GM12878 (cell line): ENCODE results near the gene SCRN1. TPM values are rescaled to one million over a fixed set of nuclear protein-coding genes. Genes with fewer than 3 reads are reported as not detected.
A peak's percentile ranks its signal among the peaks of the same experiment; 100 is the strongest.

Experiments used
- ETV6 ChIP-seq, 2 experiments: fragments of 450-650 bp in 1 of 2; IDR thresholded peaks in 1 of 2; conservative IDR thresholded peaks in 1 of 2; 2 replicates each; pipeline ENCODE4 v1.6.1; 2014; ENCODE audit warnings: antibody characterized with exemption in 1 of 2, borderline replicate concordance in 1 of 2, low read depth in 1 of 2, mild to moderate bottlenecking in 1 of 2, moderate library complexity in 1 of 2
- POU2F2 ChIP-seq: IDR thresholded peaks from 3 replicates; pipeline ENCODE4 v1.6.1; 2011; ENCODE audit warnings: low read depth, mild to moderate bottlenecking, low read length, borderline replicate concordance
- RELA ChIP-seq: fragments of 450-650 bp; IDR thresholded peaks from 2 replicates; pipeline ENCODE4 v1.8.0; 2014; ENCODE audit warnings: borderline replicate concordance; ENCODE audit not compliant: partially characterized antibody
- SMARCA5 ChIP-seq: fragments of 450-650 bp; IDR thresholded peaks from 2 replicates; pipeline ENCODE4 v1.6.1; 2017; ENCODE audit warnings: mild to moderate bottlenecking
- SREBF2 ChIP-seq: IDR thresholded peaks from 2 replicates; pipeline ENCODE4 v1.6.1; 2012; ENCODE audit warnings: mild to moderate bottlenecking, low read length
- TBL1XR1 ChIP-seq: IDR thresholded peaks from 2 replicates; pipeline ENCODE4 v1.6.1; 2012; ENCODE audit warnings: low read depth, low read length, improper control_type of control experiment
- ZZZ3 ChIP-seq: IDR thresholded peaks from 2 replicates; pipeline ENCODE4 v1.6.1; 2011; ENCODE audit warnings: low read depth; ENCODE audit not compliant: control insufficient read depth, insufficient read length
- polyA plus RNA-seq, 11 experiments: library from polyadenylated mRNA; depleted of rRNA in 4 of 11; unstranded in 6 of 11; stranded (reverse) in 5 of 11; fragments of >200 nt; fragmentation: Nextera tagmentation in 4 of 11; fragmentation: Illumina TruSeq in 1 of 11; extraction: Ambion mirVana in 4 of 11; extraction: Trizol in 1 of 11; gene quantifications; 1 replicate in 1 of 11; 2 replicates in 10 of 11; pipeline versions ENCODE4 v1.2.1 to v1.2.3, GENCODE V29; 2011 to 2016; ENCODE audit warnings: inconsistent platforms in 2 of 11, missing spikeins in 2 of 11, low read depth in 1 of 11
- total RNA-seq, 4 experiments: library from RNA; depleted of rRNA in 3 of 4; stranded (reverse); fragments of >200 nt in 3 of 4; fragmentation: Illumina TruSeq in 1 of 4; extraction: Trizol in 1 of 4; gene quantifications; 2 replicates each; pipeline versions ENCODE4 v1.2.1 to v1.2.3, GENCODE V29; 2013 to 2021
- TF ChIP-seq, protein P1 (sequence below): fragments of 450-650 bp; IDR thresholded peaks from 2 replicates; pipeline ENCODE4 v1.6.1; 2018; ENCODE audit warnings: borderline replicate concordance, mild to moderate bottlenecking; ENCODE audit not compliant: partially characterized antibody
- TF ChIP-seq, protein P2 (sequence below): fragments of 450-650 bp; formaldehyde crosslinking; IDR thresholded peaks from 2 replicates; pipeline ENCODE4 v1.4.0; 2022; ENCODE audit warnings: mild to moderate bottlenecking, moderate library complexity
- TF ChIP-seq, protein P3 (sequence below): fragments of 450-650 bp; IDR thresholded peaks from 2 replicates; pipeline ENCODE4 v1.6.1; 2016; ENCODE audit warnings: mild to moderate bottlenecking, moderate library complexity, borderline replicate concordance
- TF ChIP-seq, protein P4 (sequence below): IDR thresholded peaks from 2 replicates; pipeline ENCODE4 v1.6.1; 2012; ENCODE audit warnings: low read depth, low read length, improper control_type of control experiment
- TF ChIP-seq, protein P5 (sequence below): IDR thresholded peaks from 2 replicates; pipeline ENCODE4 v1.6.1; 2011; ENCODE audit warnings: mild to moderate bottlenecking, low read depth, low read length, moderate library complexity; ENCODE audit not compliant: insufficient replicate concordance
- TF ChIP-seq, protein P6 (sequence below): IDR thresholded peaks from 2 replicates; pipeline ENCODE4 v1.6.1; 2012; ENCODE audit warnings: low read length, inconsistent platforms

The SCRN1 gene
- total and polyA plus RNA-seq, 10 of the 15 experiments (the other 5 are each of a cell fraction or from before 2014, with no cell fraction given): 11.1 to 67.6 (median 41.7) TPM

DNA sequence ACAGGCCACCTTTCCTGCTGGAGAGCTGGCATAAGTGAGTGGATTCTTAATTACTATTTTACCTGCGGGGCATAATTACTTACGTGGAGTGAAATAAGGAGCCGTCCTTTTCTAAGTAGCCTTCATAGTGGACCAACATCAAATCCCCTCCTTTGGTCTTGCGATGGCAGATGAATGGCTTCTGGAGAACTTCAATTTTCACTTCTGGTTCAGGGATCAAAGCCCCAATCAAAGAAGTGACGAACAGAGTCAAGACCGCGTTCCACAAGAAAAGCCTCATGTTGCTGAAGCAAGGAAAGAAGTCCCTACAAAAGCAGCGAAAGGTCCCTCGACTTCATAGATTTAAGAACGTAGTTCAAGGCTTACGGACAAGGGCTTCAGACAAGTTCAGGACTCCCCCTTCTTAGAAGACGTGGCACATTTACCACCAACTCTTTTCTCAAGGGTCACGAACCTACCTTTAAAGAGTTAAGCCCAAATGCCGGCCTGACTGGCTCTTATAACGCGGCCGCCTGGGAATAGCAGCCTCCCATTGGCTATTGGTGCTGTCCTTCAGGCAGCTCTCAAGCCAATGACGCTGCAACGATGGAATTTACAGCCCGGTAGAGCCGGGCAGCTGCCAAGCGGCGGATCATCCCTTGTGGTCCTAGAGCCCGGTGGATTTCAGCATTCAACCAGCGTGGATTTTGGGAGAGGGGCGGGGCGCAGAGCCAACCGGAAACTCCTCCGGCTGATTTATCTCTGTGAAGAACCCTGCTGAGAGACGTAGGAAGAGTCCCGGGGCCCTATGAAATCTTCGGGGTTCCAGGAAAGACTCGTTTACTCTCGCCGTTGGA lies 36.8 kb upstream of the SCRN1 start, which contains the start of gene FKBP14 (continued):
- TF ChIP-seq ZZZ3 (no peak), SMARCA5 (peak; percentile 66; the same call in 1 of the 2 replicates), TBL1XR1 (no peak), RELA (peak; percentile 7), SREBF2 (no peak), ETV6 (conservative IDR thresholded peaks at IDR 0.05 in 1 of 2, IDR thresholded peaks at IDR 0.05 in 1 of 2; ENCODE audit: borderline replicate concordance in 1 of 2, low read depth in 1 of 2) (0 out of 4 replicates have a peak, but pooled peaks of 1 of the 2 experiments have one; percentile 11), POU2F2 (no peak; the same call in 2 of the 3 replicates)
- TF ChIP-seq, protein P1, sequence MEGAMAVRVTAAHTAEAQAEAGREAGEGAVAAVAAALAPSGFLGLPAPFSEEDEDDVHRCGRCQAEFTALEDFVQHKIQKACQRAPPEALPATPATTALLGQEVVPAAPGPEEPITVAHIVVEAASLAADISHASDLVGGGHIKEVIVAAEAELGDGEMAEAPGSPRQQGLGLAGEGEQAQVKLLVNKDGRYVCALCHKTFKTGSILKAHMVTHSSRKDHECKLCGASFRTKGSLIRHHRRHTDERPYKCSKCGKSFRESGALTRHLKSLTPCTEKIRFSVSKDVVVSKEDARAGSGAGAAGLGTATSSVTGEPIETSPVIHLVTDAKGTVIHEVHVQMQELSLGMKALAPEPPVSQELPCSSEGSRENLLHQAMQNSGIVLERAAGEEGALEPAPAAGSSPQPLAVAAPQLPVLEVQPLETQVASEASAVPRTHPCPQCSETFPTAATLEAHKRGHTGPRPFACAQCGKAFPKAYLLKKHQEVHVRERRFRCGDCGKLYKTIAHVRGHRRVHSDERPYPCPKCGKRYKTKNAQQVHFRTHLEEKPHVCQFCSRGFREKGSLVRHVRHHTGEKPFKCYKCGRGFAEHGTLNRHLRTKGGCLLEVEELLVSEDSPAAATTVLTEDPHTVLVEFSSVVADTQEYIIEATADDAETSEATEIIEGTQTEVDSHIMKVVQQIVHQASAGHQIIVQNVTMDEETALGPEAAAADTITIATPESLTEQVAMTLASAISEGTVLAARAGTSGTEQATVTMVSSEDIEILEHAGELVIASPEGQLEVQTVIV: peak; percentile 91
- TF ChIP-seq, protein P2, sequence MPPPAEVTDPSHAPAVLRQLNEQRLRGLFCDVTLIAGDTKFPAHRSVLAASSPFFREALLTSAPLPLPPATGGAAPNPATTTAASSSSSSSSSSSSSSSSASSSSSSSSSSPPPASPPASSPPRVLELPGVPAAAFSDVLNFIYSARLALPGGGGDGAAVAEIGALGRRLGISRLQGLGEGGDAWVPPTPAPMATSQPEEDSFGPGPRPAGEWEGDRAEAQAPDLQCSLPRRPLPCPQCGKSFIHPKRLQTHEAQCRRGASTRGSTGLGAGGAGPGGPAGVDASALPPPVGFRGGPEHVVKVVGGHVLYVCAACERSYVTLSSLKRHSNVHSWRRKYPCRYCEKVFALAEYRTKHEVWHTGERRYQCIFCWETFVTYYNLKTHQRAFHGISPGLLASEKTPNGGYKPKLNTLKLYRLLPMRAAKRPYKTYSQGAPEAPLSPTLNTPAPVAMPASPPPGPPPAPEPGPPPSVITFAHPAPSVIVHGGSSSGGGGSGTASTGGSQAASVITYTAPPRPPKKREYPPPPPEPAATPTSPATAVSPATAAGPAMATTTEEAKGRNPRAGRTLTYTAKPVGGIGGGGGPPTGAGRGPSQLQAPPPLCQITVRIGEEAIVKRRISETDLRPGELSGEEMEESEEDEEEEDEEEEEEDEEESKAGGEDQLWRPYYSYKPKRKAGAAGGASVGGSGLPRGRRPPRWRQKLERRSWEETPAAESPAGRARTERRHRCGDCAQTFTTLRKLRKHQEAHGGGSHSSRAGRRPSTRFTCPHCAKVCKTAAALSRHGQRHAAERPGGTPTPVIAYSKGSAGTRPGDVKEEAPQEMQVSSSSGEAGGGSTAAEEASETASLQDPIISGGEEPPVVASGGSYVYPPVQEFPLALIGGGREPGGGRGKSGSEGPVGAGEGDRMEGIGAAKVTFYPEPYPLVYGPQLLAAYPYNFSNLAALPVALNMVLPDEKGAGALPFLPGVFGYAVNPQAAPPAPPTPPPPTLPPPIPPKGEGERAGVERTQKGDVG (CRISPR knock-in tag): no peak
- TF ChIP-seq, protein P3, sequence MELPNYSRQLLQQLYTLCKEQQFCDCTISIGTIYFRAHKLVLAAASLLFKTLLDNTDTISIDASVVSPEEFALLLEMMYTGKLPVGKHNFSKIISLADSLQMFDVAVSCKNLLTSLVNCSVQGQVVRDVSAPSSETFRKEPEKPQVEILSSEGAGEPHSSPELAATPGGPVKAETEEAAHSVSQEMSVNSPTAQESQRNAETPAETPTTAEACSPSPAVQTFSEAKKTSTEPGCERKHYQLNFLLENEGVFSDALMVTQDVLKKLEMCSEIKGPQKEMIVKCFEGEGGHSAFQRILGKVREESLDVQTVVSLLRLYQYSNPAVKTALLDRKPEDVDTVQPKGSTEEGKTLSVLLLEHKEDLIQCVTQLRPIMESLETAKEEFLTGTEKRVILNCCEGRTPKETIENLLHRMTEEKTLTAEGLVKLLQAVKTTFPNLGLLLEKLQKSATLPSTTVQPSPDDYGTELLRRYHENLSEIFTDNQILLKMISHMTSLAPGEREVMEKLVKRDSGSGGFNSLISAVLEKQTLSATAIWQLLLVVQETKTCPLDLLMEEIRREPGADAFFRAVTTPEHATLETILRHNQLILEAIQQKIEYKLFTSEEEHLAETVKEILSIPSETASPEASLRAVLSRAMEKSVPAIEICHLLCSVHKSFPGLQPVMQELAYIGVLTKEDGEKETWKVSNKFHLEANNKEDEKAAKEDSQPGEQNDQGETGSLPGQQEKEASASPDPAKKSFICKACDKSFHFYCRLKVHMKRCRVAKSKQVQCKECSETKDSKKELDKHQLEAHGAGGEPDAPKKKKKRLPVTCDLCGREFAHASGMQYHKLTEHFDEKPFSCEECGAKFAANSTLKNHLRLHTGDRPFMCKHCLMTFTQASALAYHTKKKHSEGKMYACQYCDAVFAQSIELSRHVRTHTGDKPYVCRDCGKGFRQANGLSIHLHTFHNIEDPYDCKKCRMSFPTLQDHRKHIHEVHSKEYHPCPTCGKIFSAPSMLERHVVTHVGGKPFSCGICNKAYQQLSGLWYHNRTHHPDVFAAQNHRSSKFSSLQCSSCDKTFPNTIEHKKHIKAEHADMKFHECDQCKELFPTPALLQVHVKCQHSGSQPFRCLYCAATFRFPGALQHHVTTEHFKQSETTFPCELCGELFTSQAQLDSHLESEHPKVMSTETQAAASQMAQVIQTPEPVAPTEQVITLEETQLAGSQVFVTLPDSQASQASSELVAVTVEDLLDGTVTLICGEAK: peak; percentile 68
- TF ChIP-seq, protein P4, sequence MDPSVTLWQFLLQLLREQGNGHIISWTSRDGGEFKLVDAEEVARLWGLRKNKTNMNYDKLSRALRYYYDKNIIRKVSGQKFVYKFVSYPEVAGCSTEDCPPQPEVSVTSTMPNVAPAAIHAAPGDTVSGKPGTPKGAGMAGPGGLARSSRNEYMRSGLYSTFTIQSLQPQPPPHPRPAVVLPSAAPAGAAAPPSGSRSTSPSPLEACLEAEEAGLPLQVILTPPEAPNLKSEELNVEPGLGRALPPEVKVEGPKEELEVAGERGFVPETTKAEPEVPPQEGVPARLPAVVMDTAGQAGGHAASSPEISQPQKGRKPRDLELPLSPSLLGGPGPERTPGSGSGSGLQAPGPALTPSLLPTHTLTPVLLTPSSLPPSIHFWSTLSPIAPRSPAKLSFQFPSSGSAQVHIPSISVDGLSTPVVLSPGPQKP: peak; percentile 44; the same call in 1 of the 2 replicates
- TF ChIP-seq, protein P5, sequence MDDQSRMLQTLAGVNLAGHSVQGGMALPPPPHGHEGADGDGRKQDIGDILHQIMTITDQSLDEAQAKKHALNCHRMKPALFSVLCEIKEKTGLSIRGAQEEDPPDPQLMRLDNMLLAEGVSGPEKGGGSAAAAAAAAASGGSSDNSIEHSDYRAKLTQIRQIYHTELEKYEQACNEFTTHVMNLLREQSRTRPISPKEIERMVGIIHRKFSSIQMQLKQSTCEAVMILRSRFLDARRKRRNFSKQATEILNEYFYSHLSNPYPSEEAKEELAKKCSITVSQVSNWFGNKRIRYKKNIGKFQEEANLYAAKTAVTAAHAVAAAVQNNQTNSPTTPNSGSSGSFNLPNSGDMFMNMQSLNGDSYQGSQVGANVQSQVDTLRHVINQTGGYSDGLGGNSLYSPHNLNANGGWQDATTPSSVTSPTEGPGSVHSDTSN: peak; percentile 100
- TF ChIP-seq, protein P6, sequence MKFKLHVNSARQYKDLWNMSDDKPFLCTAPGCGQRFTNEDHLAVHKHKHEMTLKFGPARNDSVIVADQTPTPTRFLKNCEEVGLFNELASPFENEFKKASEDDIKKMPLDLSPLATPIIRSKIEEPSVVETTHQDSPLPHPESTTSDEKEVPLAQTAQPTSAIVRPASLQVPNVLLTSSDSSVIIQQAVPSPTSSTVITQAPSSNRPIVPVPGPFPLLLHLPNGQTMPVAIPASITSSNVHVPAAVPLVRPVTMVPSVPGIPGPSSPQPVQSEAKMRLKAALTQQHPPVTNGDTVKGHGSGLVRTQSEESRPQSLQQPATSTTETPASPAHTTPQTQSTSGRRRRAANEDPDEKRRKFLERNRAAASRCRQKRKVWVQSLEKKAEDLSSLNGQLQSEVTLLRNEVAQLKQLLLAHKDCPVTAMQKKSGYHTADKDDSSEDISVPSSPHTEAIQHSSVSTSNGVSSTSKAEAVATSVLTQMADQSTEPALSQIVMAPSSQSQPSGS: no peak
